ENCODE results near the gene C3orf18.

- TF ChIP-seq CTCF (IDR thresholded peaks at IDR 0.05) (no peak), EP300 (IDR thresholded peaks at IDR 0.05) (no peak), POLR2A (IDR thresholded peaks at IDR 0.05) (peak in 1 of 2 donors; percentile 28), POLR2AphosphoS5 (IDR thresholded peaks at IDR 0.05) (no peak)
Observed at GRCh38 chr3:50612234-50612882, 44.8 kb upstream of the C3orf18 start.

All from sigmoid colon (tissue), 4 donors.